ENCODE measurements around the gene NCBP2L.

GRCh38 chrX:107750861-107751445 is 26.6 kb upstream of the NCBP2L start:
- TF ChIP-seq CTCF (IDR thresholded peaks at IDR 0.05; ENCODE audit: low read depth, low read length) (no peak), EZH2phosphoT487 (IDR thresholded peaks at IDR 0.05; ENCODE audit: low read depth) (no peak)

Measured in OCI-LY3 (cell line).